ENCODE data around the gene ZDHHC14. TPM values are rescaled to one million over a fixed set of nuclear protein-coding genes. Genes with fewer than 3 reads are reported as not detected.

ZDHHC14 gene
- total RNA-seq, 1 experiment from 2014 or later, result 1.7 TPM

DNA sequence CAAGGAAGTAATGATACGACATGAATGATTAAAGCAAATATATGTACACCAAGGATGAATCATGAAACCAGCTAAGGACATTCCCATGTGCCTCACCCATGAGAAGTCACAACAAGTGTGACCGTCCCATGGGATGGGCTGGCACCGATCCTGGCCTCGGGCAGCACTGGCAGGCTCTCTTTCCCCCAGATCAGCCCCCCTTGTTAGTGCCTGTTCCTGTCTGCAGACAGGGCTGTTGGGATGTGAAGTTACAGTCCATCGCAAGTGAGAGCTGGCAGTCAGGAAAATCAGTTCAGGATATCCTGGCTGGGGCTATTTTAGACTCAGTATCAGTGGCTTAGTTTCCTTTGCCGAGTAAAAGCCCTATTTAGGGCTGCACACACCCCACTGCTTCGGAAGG, 312.9 kb downstream of the ZDHHC14 start:
- Histone ChIP-seq H3K56ac (ENCODE audit: insufficient read length, low read depth, low read length) (no peak overlapping the region), H2BK5ac (ENCODE audit: insufficient read length, low read length) (no peak overlapping the region), H4K5ac (ENCODE audit: insufficient read length, low read depth, low read length) (no peak overlapping the region), H3K27ac (ENCODE audit: insufficient read length, low read depth, low read length) (no peak overlapping the region), H2BK20ac (ENCODE audit: low read depth, low read length, poor library complexity, severe bottlenecking) (no peak overlapping the region), H3K18ac (ENCODE audit: insufficient read length, low read depth, low read length) (no peak overlapping the region), H3K27me3 (ENCODE audit: insufficient read depth, low read length) (no peaks in the 10 kb centered on the region), H4K91ac (ENCODE audit: insufficient read length, low read depth, low read length) (no peak overlapping the region), H3K9ac (ENCODE audit: extremely low read depth, insufficient read length, low read length) (no peak overlapping the region), H3K4me2 (ENCODE audit: insufficient read depth, insufficient read length, low read length) (no peak overlapping the region), H2BK15ac (ENCODE audit: low read depth, low read length) (no peak overlapping the region), H3K9me3 (ENCODE audit: control insufficient read depth, low read depth, low read length) (no peaks in the 10 kb centered on the region), H2AK5ac (ENCODE audit: insufficient read length, low read length) (no peak overlapping the region), H3K4ac (ENCODE audit: low read depth, low read length) (no peak overlapping the region), H2BK120ac (ENCODE audit: low read depth, low read length, poor library complexity, severe bottlenecking) (no peak overlapping the region), H2AFZ (ENCODE audit: low read length) (no peak overlapping the region), H4K8ac (replicated peaks; ENCODE audit: insufficient read length, low read depth, low read length) (no peak overlapping the region), H4K20me1 (ENCODE audit: control insufficient read depth, insufficient read depth, insufficient read length) (no peaks in the 10 kb centered on the region), H3K23me2 (ENCODE audit: insufficient read length, low read depth, low read length, poor library complexity, severe bottlenecking) (no peaks in the 10 kb centered on the region), H2BK12ac (ENCODE audit: insufficient read length, low read depth, low read length) (no peak overlapping the region), H3K4me1 (ENCODE audit: insufficient read depth, low read length) (no peaks in the 10 kb centered on the region), H3K79me2 (ENCODE audit: insufficient read depth, low read length) (no peaks in the 10 kb centered on the region), H3K23ac (ENCODE audit: insufficient read length, low read depth, low read length) (no peak overlapping the region), H3T11ph (ENCODE audit: low read length) (no peak overlapping the region), H3K79me1 (ENCODE audit: insufficient read depth, low read depth, low read length, poor library complexity, severe bottlenecking) (no peaks in the 10 kb centered on the region), H3K14ac (ENCODE audit: insufficient read depth, low read length) (no peak overlapping the region)
- no peak for DNase-seq
- peaks cover 0 to 7% (median 3%) of the 10 kb centered on the region in 3 experiments; a peak in 4 of 7 replicates for H3K36me3 Mint-ChIP-seq (ENCODE audit: insufficient read depth in 1 of 3, low read depth in 3 of 3)
- peaks cover 6 to 7% of the 10 kb centered on the region in 2 experiments for H3K4me1 Mint-ChIP-seq
- H3K4me3 Mint-ChIP-seq, result no peak overlapping the region
- no peak for TF ChIP-seq CTCF (conservative IDR thresholded peaks at IDR 0.05)
- WGBS (ENCODE audit: extremely low coverage, insufficient read length, low lambda C conversion rate), result no CpG with 5 or more reads among the region's 7 CpGs
- peaks cover 18% of the 10 kb centered on the region for H3K27me3 Mint-ChIP-seq (ENCODE audit: low read depth)
- H3K27ac Mint-ChIP-seq, result no peak overlapping the region; a peak in 1 of 7 replicates
- H3K9me3 Mint-ChIP-seq, result peaks cover 5 to 7% of the 10 kb centered on the region in 2 experiments; a peak in 2 of 5 replicates

Measured in H9 (cell line).